GM21717 (cell line): ENCODE measurements around the gene TMEM181.
"Not testable (repeated sequence)": the region's sequence is repeated elsewhere in the genome, so short reads cannot be mapped to it uniquely, and the experiment has no call there.

Experiments
- ATAC-seq: cut with Tn5 transposase; IDR thresholded peaks from one replicate; pipeline ENCODE4 v1.9.1; 2021; ENCODE audit warnings: mild to moderate bottlenecking, moderate library complexity; ENCODE audit not compliant: unreplicated experiment

Gene TMEM181

DNA sequence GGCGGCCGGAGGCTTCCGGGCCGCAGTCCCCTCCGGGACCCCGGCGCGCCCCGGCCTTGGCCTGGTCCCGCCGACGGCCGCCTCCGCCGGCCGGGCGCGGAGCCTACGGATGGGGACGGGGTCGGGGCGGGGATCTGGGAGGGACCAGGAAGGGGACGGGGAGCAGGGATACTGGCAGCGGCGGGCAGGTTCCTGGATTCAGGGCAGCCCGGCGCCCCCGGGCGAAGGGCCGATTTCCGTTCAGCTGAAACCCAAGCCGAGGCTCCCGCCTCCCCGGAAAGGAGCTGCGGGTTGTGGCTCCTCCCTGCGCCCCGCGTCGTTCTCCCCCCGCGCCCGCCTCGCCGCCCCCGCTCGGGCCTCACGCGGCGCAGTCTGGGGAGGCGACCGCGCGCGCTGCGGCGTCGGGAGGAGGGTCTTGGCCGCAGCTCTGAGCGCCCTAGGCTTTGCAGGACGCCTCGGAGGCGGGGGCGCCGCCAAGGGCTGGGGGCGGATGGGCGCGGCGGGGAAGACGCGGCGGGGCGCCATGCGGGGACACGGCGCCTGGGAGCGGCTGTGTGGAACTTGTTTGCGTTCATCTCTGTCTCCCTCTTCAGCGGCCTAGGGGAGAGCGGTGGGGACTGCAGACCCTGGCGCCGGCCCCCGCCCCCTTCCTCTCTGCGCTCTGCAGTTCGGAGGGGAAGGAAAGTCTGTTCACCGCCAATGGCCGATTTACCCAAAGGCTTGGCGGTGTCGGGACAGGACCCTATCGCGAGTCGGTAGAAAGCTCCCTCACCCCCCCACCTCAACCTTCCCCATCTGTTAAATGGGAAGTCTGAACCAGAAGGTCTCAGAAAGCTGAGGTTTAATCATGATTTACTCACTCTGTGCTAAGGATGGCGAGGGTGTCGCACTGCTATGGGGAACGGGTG lies 22.7 kb upstream of the TMEM181 start:
- no peak for ATAC-seq

- no peak for ATAC-seq
Measured at GRCh38 chr6:158538741-158539140, 21.1 kb upstream of the TMEM181 start.

GRCh38 chr6:158539413-158539812 lies 20.5 kb upstream of the TMEM181 start:
- no peak for ATAC-seq

DNA sequence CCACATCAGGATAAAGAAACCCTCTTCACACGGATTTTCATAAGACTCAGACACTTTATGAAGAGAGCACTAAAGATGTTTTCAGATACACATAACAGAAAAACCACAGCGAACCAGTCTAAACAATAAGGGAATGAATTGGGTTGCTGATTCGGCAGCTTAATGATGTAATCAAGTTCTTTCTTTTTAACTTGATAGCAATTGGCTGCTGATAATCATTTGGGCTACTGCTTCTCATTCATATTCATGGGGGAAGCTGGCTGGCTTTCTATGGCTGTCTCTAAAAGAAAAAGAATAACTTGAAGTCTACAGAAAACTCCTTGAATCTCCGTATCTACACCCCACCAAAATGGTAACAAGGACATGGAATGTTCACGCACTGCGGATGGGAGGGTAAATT lies 20.0 kb upstream of the TMEM181 start:
- ATAC-seq = no peak

GRCh38 chr6:158543606-158544185 lies 16.2 kb upstream of the TMEM181 start:
- ATAC-seq = no peak

GRCh38 chr6:158544428-158544827 lies 15.5 kb upstream of the TMEM181 start:
- no peak for ATAC-seq

- no peak for ATAC-seq
Measured at GRCh38 chr6:158545043-158545966, 14.6 kb upstream of the TMEM181 start.

DNA sequence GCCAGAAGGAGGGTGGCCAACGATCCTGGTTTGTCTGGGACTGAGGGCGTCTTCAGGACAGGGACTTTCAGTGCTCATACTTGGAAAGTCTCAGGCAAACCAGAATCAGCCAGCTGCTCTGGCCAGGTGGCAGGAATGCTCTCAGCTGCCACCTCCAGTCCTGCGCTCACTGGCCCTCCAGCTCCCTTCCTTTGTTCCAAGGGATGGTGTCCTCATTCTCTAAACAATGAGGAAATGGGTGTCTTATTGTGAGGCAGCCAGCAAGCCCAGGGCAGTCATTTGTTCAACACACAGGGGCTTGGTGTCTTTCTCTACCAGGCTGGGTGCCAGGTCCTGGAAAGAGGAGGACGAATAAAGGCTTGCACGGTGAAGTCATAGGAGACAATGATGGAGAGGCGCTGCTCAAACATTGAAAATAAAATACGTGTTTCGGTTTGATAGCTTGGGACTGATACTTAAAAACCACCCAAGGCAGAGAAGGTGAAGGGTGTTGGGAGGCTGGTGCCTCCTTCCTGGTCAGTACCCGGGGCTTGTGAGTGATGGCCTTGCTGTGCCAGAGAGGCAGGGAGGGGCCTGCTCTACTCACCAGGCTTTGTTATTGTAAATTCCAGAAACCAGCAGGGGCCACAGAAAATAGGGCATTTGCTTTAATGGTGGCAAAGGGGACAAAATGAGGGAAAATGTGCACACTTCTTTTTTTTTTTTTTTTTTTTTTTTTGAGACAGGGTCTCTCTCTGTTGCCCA lies 11.3 kb upstream of the TMEM181 start:
- ATAC-seq = no peak

DNA sequence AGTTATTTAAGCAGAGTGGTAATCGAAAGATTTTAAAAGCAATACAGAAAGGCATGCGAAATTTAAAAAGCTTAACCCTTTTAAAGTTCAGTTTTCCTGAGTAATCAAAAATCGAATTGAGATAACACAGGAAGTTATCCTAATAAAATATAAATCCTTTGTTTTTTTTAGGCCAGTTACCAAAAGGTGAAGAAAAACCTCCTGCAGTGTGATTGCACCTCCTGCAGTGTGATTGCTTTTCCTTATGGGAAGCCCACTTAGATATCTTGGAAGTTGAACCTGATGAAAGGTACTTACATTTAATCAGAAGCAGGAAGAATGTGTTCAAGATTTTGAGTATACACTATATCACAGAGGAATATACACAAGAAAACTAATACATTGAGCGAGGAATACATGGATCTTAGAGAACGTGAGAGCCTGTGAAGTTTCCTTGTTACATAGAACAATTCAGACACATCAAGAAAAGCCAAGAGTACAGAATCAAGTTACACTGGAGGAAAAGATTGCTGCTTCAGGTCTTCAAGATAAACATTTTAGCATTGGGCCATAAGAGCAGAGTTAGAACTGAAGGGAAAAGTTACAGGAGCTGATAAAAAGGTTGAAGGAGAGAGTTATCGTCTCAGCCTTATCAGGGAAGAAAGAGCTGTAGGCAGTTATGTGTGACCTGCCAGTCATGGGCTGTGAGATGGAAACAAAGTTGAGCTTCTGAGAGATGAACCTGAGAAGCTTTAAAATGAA lies 7.7 kb upstream of the TMEM181 start:
- no peak for ATAC-seq

GRCh38 chr6:158552796-158553138 lies 7.1 kb upstream of the TMEM181 start:
- ATAC-seq = no peak

DNA sequence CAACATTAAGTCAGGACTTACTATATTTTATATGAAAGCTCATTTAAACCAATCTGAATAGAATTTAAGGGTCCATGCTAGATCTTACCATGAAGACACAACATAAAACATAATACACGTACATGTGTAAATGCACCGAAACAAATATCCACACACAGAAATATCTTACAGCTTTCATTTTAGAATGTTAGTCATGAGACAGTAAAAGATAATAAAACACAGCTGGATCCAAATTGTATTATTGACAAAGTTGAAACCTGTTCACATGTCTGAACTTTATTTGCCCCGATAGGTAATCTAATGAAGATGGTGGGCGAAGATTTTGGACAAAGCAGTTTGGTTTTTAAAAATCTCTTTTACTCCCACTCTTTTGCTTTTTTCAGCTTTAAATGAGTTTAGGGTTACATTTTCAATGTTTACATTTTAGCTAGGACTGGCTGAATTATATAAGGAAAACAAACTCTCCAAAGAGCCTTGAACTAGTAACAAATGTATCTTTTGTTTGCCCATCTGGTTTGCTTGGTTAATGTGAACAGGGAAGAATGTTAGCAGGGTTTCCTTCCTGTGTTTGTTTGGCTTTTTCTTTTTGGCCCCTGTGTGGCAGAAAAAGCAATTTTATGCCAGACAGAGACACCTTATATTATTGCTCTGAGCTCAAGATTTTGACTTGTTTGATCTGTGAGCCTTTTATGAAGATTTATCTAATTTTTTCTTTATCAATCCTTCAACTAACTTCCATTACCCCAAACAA lies 5.1 kb upstream of the TMEM181 start:
- ATAC-seq = no peak

- ATAC-seq = no peak
Measured at GRCh38 chr6:158556113-158556512, 3.8 kb upstream of the TMEM181 start.

DNA sequence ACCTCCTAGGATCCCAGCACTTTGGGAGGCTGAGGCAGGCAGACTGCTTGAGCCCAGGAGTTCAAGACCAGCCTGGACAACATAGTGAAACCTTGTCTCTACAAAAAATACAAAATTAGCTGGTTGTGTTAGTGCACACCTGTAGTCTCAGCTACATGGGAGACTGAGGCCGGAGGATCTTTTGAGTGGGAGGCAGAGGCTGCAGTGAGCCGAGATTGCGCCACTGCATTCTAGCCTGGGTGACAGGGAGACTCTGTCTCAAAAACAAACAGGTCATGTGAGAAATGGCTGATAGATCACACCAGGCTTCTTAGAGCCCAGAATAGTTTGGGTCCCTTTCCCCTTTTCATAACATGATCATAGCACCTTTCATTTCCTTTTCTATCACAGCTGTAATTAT lies 2.8 kb upstream of the TMEM181 start:
- not testable (repeated sequence) for ATAC-seq

DNA sequence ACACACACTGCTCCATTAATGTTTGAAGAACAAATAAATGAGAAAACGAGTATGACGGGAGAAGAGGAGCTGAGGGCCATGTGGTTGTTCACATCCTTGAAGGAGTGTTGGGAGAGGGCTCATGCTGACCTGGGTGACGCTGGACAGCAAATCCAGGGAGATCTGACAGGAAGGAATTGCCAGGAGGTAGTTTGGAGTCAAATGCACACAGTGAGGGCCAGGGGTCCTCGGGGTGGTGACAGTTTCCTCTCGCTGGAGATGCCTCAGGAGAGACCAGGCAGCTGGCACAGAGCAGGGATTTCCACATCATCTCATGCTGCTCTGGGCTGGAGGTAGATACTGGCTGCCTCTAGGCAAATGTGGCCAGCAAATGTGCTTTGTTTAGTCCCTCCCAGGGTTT lies 2.0 kb upstream of the TMEM181 start:
- no peak for ATAC-seq

DNA sequence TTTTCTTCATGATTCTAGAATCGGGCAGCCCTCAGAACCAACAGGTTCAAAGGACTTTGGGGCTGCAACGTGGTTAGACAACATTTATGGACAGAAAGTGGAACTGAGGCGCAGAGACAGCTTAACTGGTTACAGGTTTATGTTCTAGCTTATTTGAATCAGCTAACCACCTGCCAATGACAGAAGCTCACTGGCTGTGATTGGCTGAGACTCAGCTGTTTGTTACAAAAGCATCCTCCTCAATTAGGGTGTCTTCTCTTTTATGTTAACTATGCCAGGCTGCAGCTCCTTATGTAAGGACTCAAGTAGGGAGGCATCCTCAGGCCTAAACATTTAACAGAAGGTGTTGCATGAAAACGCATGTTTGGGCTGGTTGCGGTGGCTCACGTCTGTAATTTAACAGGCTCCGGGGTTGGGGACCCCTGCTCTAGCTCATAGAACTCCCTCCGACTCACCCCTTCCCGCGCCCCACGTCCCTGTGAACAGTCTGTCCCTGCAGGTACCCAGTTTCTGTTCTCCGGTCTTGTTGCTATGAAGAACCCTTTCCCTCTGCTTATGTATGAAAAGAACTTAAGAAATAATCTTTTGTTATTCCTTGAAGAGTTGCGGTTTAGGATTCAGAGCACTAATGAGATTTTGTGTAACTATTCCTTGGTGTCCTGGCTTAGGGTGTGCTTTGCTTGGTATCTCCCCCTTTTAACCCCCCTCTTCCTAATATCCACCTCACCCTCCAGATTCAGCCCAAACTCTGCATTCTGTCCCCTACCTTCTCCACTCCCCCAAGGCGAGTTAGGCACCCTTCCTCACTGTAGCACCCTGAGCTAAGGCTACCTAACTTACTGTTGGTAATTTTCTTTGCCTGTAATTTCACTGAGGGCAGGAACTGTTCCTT lies 1.2 kb upstream of the TMEM181 start:
- no peak for ATAC-seq

GRCh38 chr6:158559338-158559894 lies 475 bp upstream of the TMEM181 start:
- ATAC-seq = no peak

GRCh38 chr6:158560836-158561320 lies 987 bp downstream of the TMEM181 start:
- ATAC-seq = no peak

GRCh38 chr6:158561321-158561884 lies 1.5 kb downstream of the TMEM181 start:
- ATAC-seq = no peak
